ENCODE measurements around the gene SLC6A7. TPM values are rescaled to one million over a fixed set of nuclear protein-coding genes. Genes with fewer than 3 reads are reported as not detected.

Gene SLC6A7
- total RNA-seq, 1 donor from 2014 or later: not detected

- TF ChIP-seq CTCF (IDR thresholded peaks at IDR 0.05; ENCODE audit: partially characterized antibody, unreplicated experiment): no peak
- H3K4me3 Mint-ChIP-seq (ENCODE audit: unreplicated experiment): no peak overlapping the region
- H3K36me3 Mint-ChIP-seq (ENCODE audit: unreplicated experiment): no peaks in the 10 kb centered on the region
- peaks cover 4% of the 10 kb centered on the region for H3K27me3 Mint-ChIP-seq (ENCODE audit: unreplicated experiment)
- peaks cover 4% of the 10 kb centered on the region for H3K9me3 Mint-ChIP-seq (ENCODE audit: unreplicated experiment)
- H3K4me1 Mint-ChIP-seq (ENCODE audit: low read depth, unreplicated experiment): peaks cover 6% of the 10 kb centered on the region
- DNase-seq: no peak
- no peak overlapping the region for H3K27ac Mint-ChIP-seq (ENCODE audit: unreplicated experiment)
These were observed 59.1 kb downstream of the SLC6A7 start for GRCh38 chr5:150248946-150249345.

- peaks cover 7% of the 10 kb centered on the region for H3K4me1 Mint-ChIP-seq (ENCODE audit: low read depth, unreplicated experiment)
- H3K36me3 Mint-ChIP-seq (ENCODE audit: unreplicated experiment): no peaks in the 10 kb centered on the region
- no peak for TF ChIP-seq CTCF (IDR thresholded peaks at IDR 0.05; ENCODE audit: partially characterized antibody, unreplicated experiment)
- no peak overlapping the region for H3K27ac Mint-ChIP-seq (ENCODE audit: unreplicated experiment)
- no peak overlapping the region for H3K4me3 Mint-ChIP-seq (ENCODE audit: unreplicated experiment)
- H3K9me3 Mint-ChIP-seq (ENCODE audit: unreplicated experiment): peaks cover 5% of the 10 kb centered on the region
- H3K27me3 Mint-ChIP-seq (ENCODE audit: unreplicated experiment): peaks cover 3% of the 10 kb centered on the region
- no peak for DNase-seq
These were observed 59.9 kb downstream of the SLC6A7 start for GRCh38 chr5:150249744-150250143.

GRCh38 chr5:150251504-150251903, 61.6 kb downstream of the SLC6A7 start:
- H3K4me3 Mint-ChIP-seq (ENCODE audit: unreplicated experiment): no peak overlapping the region
- peaks cover 14% of the 10 kb centered on the region for H3K4me1 Mint-ChIP-seq (ENCODE audit: low read depth, unreplicated experiment)

GRCh38 chr5:150252489-150252888, 62.6 kb downstream of the SLC6A7 start:
- H3K36me3 Mint-ChIP-seq (ENCODE audit: unreplicated experiment): no peaks in the 10 kb centered on the region
- H3K4me3 Mint-ChIP-seq (ENCODE audit: unreplicated experiment): no peak overlapping the region
- DNase-seq: no peak
- peaks cover 4% of the 10 kb centered on the region for H3K9me3 Mint-ChIP-seq (ENCODE audit: unreplicated experiment)
- H3K4me1 Mint-ChIP-seq (ENCODE audit: low read depth, unreplicated experiment): peaks cover 14% of the 10 kb centered on the region
- no peak for TF ChIP-seq CTCF (IDR thresholded peaks at IDR 0.05; ENCODE audit: partially characterized antibody, unreplicated experiment)
- peaks cover 5% of the 10 kb centered on the region for H3K27me3 Mint-ChIP-seq (ENCODE audit: unreplicated experiment)
- no peak overlapping the region for H3K27ac Mint-ChIP-seq (ENCODE audit: unreplicated experiment)

More at GRCh38 chr5:150251504-150251903, 61.6 kb downstream of the SLC6A7 start:
- TF ChIP-seq CTCF (IDR thresholded peaks at IDR 0.05; ENCODE audit: partially characterized antibody, unreplicated experiment): no peak
- H3K36me3 Mint-ChIP-seq (ENCODE audit: unreplicated experiment): no peaks in the 10 kb centered on the region
- no peak for DNase-seq
- peaks cover 4% of the 10 kb centered on the region for H3K9me3 Mint-ChIP-seq (ENCODE audit: unreplicated experiment)
- H3K27me3 Mint-ChIP-seq (ENCODE audit: unreplicated experiment): peaks cover 3% of the 10 kb centered on the region
- no peak overlapping the region for H3K27ac Mint-ChIP-seq (ENCODE audit: unreplicated experiment)

GRCh38 chr5:150253416-150254208, 63.8 kb downstream of the SLC6A7 start:
- TF ChIP-seq CTCF (IDR thresholded peaks at IDR 0.05; ENCODE audit: partially characterized antibody, unreplicated experiment): no peak
- DNase-seq: no peak
- Mint-ChIP-seq H3K9me3 (ENCODE audit: unreplicated experiment) (peaks cover 5% of the 10 kb centered on the region), H3K36me3 (ENCODE audit: unreplicated experiment) (no peaks in the 10 kb centered on the region), H3K4me3 (ENCODE audit: unreplicated experiment) (no peak overlapping the region), H3K4me1 (ENCODE audit: low read depth, unreplicated experiment) (peaks cover 23% of the 10 kb centered on the region), H3K27ac (ENCODE audit: unreplicated experiment) (no peak overlapping the region), H3K27me3 (ENCODE audit: unreplicated experiment) (peaks cover 5% of the 10 kb centered on the region)
